HG03039 (cell line): ENCODE data around the gene RPS21.
"Not testable (repeated sequence)": the region's sequence is repeated elsewhere in the genome, so short reads cannot be mapped to it uniquely, and the experiment has no call there.

Experiments
- ATAC-seq: cut with Tn5 transposase; IDR thresholded peaks from one replicate; pipeline ENCODE4 v1.9.1; 2021; ENCODE audit warnings: mild to moderate bottlenecking, moderate library complexity; ENCODE audit not compliant: unreplicated experiment

The RPS21 gene

GRCh38 chr20:62422636-62423325 is 35.9 kb downstream of the RPS21 start:
- ATAC-seq: no peak

GRCh38 chr20:62423326-62423706 is 36.4 kb downstream of the RPS21 start:
- ATAC-seq: no peak

GRCh38 chr20:62424249-62425107 is 37.6 kb downstream of the RPS21 start:
- ATAC-seq: no peak

DNA sequence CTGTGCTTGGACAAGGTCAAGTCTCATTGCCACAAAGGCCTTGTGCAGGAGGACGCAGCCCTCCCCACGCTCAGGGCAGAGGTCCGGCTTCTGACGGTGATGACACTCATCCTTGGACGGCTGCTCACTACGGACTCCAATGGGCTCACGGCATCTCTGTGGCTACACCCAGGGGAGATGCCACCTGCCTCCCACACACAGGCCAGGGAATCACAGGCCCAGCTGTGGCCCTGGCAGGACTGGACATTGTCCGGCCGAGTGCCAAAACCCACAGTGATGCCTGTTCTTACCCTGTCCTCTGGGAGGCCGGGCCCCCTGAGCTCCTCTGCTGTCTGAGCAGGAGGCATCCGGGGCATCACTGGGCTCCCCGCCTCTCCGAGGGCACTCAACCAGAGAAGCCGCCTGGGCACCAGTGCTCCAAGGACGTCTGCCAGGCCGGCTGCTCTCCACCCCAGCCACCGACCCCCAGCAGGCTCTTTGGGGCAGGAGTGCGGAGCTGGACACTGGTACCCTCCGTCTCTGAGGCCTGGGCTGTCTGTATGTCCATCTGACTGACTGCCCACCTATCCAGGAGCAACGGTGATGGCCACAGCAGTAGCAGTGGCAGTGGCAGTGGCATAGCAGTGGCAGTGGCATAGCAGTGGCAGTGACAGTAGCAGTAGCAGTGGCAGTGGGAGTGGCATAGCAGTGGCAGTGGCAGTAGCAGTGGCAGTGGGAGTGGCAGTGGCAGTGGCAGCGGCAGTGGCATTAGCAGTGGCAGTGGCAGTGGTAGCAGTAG is 38.6 kb downstream of the RPS21 start:
- ATAC-seq: no peak

DNA sequence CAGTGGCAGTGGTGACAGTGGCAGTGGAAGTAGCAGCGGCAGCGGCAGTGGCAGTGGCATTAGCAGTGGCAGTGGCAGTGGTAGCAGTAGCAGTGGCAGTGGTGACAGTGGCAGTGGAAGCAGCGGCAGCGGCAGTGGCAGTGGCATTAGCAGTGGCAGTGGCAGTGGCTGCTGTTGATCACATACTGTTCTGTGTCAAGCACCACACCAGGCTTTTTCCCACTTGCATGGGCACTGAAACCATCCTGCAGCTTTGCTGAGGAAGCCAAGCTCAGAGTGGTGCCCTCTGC is 39.1 kb downstream of the RPS21 start:
- ATAC-seq: not testable (repeated sequence)

GRCh38 chr20:62426699-62427131 is 39.8 kb downstream of the RPS21 start:
- no peak for ATAC-seq

DNA sequence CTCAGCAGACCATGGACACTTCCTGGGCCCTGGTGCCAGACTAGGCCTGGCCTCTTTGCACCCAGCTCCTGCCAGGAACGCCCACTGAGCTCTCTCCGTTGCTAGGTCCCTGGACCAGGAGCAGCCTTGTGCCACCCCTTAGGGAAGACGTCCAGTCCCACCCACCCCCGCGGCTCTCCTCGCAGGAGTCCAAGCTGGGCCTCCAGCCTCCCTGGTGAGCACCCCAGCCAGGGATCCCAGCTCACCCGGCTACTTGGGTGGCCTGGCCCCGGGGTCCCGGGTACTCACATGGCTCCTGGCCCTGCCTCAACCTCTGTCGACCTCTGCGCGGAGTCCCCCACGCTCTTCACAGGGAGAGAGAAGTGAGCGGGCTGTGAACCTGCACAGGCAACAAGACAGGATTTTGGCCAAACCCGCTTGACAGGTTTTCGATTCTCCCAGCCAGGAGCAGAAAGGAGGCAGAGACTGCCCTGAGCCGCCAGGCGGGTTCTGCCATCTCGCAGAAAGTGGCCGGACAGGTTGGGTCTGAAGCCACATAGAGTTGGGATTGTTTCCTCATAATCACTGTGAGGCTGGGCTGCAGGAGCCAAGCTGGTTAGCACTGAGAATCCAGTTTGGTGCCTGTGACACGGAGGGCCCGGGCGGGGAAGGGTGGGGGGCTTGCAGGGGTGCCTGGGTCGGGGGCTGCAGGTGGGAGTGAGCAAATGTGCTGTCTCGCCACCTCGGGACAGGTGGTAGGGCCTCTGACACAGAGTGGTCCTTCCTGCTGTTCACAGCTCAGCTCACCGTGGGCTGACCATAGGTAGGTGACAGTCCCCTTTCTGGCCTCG is 40.5 kb downstream of the RPS21 start, which contains the start of gene RBBP8NL:
RBBP8NL (minus strand) TSS at position 368 of the 830 bp plus-strand sequence. CDS start 7,892 bp downstream, outside the sequence.
- no peak for ATAC-seq

GRCh38 chr20:62428002-62428372 is 41.1 kb downstream of the RPS21 start:
- no peak for ATAC-seq

GRCh38 chr20:62428396-62429295 is 41.7 kb downstream of the RPS21 start:
- no peak for ATAC-seq

DNA sequence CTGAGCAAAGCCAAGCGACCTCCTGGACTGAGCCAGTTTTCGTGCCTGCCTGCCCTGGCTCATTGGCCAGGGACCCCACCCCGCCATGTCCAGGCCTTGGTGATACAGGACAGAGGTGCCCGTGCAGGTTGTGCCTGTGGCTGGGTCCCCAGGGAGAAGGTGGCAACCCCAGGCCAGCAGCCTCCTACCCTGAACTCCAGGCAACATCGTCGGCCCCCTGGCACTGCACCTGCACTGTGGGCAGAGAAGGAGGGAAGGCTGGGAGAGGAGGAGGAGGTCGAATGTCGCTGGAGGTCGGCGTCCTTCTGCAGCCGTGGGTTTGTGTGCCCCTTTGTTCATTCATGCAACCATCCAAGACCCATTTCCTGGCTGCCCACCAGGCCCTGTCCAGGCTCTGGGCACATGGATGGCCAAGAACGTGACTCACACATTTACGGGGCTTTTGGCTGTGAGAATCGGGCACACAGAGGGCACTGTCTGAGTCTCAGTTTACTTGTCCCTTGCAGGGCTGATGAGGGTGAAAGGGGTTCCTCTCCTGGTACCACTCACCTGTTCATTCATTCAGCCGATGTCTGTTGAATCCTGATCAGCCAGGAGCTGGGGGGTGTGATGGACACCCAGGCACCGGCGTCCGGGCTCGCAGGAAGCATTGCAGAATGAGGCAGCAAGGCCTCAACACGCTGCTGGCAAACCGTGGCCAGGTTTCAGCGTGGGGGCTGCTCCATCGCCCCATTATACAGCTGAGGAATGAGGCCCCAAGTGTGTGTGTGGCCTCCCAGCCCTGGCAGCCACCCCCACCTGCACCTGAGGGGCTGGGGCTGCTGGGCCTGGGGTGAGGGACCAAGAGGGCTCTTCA is 42.8 kb downstream of the RPS21 start:
- ATAC-seq: no peak

DNA sequence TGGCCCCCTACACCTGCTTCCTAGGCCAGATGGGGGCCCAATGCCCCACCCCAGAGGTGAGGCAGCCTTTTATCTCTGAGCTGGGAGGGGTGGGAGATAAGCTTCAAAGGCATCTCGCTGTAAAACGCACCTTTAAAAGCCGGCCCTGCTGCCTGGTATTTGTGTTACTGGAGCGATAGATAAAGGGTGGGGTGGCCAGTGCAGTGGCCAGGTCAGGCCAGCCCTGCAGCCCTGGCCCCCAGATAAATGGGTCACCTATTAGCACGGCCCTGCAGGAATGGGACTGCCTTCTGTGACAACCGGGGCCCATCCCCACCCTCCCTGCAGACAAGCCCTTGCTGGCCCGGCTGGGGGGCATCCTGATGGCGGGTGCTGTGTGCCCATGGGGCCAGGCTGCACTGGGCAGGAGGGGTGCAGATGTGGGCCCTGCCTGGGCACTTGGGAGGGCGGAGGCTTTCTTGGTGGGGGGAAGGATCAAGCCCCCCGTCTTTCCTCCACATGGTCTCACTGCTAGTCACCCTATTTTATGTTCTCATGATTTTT is 43.5 kb downstream of the RPS21 start:
- ATAC-seq: no peak

- ATAC-seq: no peak
These were observed 44.1 kb downstream of the RPS21 start for GRCh38 chr20:62430866-62431447.

- ATAC-seq: no peak
These were observed 47.0 kb downstream of the RPS21 start for GRCh38 chr20:62433658-62434497.

GRCh38 chr20:62436692-62437091 is 49.8 kb downstream of the RPS21 start:
- ATAC-seq: no peak

DNA sequence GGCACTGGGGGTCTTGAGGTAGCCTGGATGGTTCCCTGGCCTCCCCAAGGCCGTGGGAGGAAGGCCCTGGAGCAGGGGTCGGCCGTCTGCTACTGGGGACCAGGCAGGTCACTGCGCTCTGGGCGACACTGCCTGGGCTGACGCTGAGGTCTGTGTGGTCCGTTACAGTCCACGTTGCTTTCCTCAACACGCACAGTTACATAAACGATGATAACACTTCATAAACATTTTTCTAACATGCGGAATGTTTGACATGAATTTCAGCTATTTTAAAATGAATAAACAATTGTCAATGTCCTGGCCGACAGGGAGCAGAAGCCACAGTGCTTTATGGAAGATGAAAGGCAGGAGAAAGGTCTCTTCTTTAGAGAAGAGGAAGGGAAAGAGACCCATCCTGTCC is 50.6 kb downstream of the RPS21 start:
- ATAC-seq: no peak

DNA sequence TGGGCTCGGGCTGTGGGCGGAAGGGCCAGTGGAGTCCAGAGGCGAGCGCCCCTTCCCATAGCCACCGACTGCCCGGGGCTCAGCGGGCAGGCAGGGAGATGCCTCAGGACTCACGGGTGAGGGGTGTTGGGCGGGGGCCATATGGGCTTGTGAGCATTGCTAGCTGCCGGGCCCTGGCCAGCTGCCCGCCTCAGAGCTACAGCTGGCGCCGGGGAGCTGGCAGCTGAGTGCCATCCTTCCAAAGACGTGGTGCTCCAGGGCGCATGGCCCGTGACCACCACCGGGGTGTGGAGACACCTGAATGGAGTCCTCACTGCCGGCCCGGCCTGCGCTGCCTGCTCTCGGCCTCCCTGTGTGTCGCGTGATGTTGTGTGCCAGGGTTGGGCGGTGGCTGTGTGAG is 51.0 kb downstream of the RPS21 start:
- ATAC-seq: no peak
